ENCODE measurements around the gene CHRNA4. TPM values are rescaled to one million over a fixed set of nuclear protein-coding genes. Genes with fewer than 3 reads are reported as not detected.

Gene CHRNA4
- total and polyA plus RNA-seq, 2 of the 13 experiments (the other 11 are each of a cell fraction or from before 2014, with no cell fraction given) = not detected

- CTCF ChIA-PET (ENCODE audit: low intra/inter-chr PET ratio, low total read pairs) = no interaction called here
- in situ Hi-C loops (cut with HindIII; ENCODE audit: extremely low pct_ligation_motif_present, low pct_unique_long_range_greater_than_20kb) = no loop called here
- no TSS peak for BruUV-seq (replicated peaks)
- TF ChIP-seq ZBTB20 (CRISPR knock-in tag; IDR thresholded peaks at IDR 0.05; ENCODE audit: borderline replicate concordance, low read depth) (no peak), STAT5B (CRISPR knock-in tag; IDR thresholded peaks at IDR 0.05) (no peak), GATAD2A (CRISPR knock-in tag; IDR thresholded peaks at IDR 0.05) (no peak), BCLAF1 (IDR thresholded peaks at IDR 0.05) (no peak), TOE1 (CRISPR knock-in tag; IDR thresholded peaks at IDR 0.05) (no peak), ZNF563 (CRISPR knock-in tag; IDR thresholded peaks at IDR 0.05) (no peak), SMAD3 (CRISPR knock-in tag; IDR thresholded peaks at IDR 0.05) (no peak), KDM3A (CRISPR knock-in tag; IDR thresholded peaks at IDR 0.05; ENCODE audit: low read depth) (no peak), PRDM10 (CRISPR knock-in tag; IDR thresholded peaks at IDR 0.05; ENCODE audit: low read depth) (no peak), ATF7 (IDR thresholded peaks at IDR 0.05) (no peak), ATF7 (CRISPR knock-in tag; IDR thresholded peaks at IDR 0.05) (no peak), NFRKB (IDR thresholded peaks at IDR 0.05) (no peak), TBP (CRISPR knock-in tag; IDR thresholded peaks at IDR 0.05) (no peak), ZNF660 (CRISPR knock-in tag; IDR thresholded peaks at IDR 0.05; ENCODE audit: borderline replicate concordance, low read depth) (no peak), SIX1 (CRISPR knock-in tag; IDR thresholded peaks at IDR 0.05; ENCODE audit: borderline replicate concordance) (no peak), ZNF704 (CRISPR knock-in tag; IDR thresholded peaks at IDR 0.05; ENCODE audit: borderline replicate concordance) (no peak), RXRB (CRISPR knock-in tag; IDR thresholded peaks at IDR 0.05; ENCODE audit: borderline replicate concordance) (no peak)
Observed at GRCh38 chr20:63348828-63349515, 12.2 kb downstream of the CHRNA4 start.

More at GRCh38 chr20:63348828-63349515, 12.2 kb downstream of the CHRNA4 start:
- DNase-seq (ENCODE audit: low spot score) (no peak), FAIRE-seq (no peak), ATAC-seq (no peak)
- no peaks in the 10 kb centered on the region for H3K79me2 ChIP-seq (ENCODE audit: insufficient read depth, low read length)
- H3K36me3 ChIP-seq (replicated peaks in 1 of 2; ENCODE audit: control insufficient read depth in 1 of 2, insufficient read depth in 2 of 2, low read length in 2 of 2) = no peaks in the 10 kb centered on the region
- no peak overlapping the region for H3K9ac ChIP-seq (ENCODE audit: insufficient read depth, low read depth, low read length)
- H3K27me3 ChIP-seq (ENCODE audit: control insufficient read depth in 1 of 2, insufficient read depth in 2 of 2, low read length in 2 of 2) = peaks cover 12 to 45% of the 10 kb centered on the region in 2 experiments
- no peak overlapping the region for H3K27ac ChIP-seq (ENCODE audit: extremely low read length, insufficient read depth, low read length)
- H4K20me1 ChIP-seq (ENCODE audit: insufficient read depth, low read length) = no peaks in the 10 kb centered on the region; the same call in 1 of the 2 replicates
- H3K4me2 ChIP-seq (ENCODE audit: low read depth, low read length) = no peak overlapping the region
- H3K4me1 ChIP-seq (ENCODE audit: insufficient read depth, low read length) = no peaks in the 10 kb centered on the region
- no peak overlapping the region for H3K4me3 ChIP-seq (replicated peaks in 1 of 3; ENCODE audit: insufficient read depth in 1 of 3, low read depth in 2 of 3, low read length in 3 of 3)
- POLR2A ChIA-PET = no interaction called here
- H3K9me3 ChIP-seq (ENCODE audit: low read length) = no peaks in the 10 kb centered on the region
- no peak overlapping the region for H2AFZ ChIP-seq (ENCODE audit: low read length)
- WGBS (ENCODE audit: low lambda C conversion rate) = 43% methylated on average over 29 of the region's 29 CpGs
- intact Hi-C loops (cut with micrococcal nuclease; ENCODE audit: unreplicated experiment) = no loop called here
